Psoas muscle (tissue), 8 donors: ENCODE data around the gene GNAQ. TPM values are rescaled to one million over a fixed set of nuclear protein-coding genes. Genes with fewer than 3 reads are reported as not detected.

Experiments used
- ATAC-seq, 4 donors: fragments of 200-7000 bp; cut with Tn5 transposase; one replicate each; pipeline ENCODE4 v1.9.1; 2020; ENCODE audit warnings: moderate library complexity in 3 of 4, mild to moderate bottlenecking in 2 of 4
- DNase-seq, 2 donors: peaks; one replicate each; pipeline ENCODE4 v3.0.0-alpha.2; 2020
- H3K27ac ChIP-seq: fragments of 200-600 bp; one replicate; pipeline ENCODE4 v1.8.0; 2022
- H3K27me3 ChIP-seq, 3 donors: fragments of 200-600 bp in 1 of 3; one replicate each; pipeline versions ENCODE4 v1.6.1 to v1.8.0; 2013 to 2022; ENCODE audit warnings: low read length in 2 of 3, mild to moderate bottlenecking in 2 of 3, moderate library complexity in 1 of 3; ENCODE audit not compliant: insufficient read depth in 3 of 3
- H3K36me3 ChIP-seq, 2 donors: fragments of 200-600 bp in 1 of 2; one replicate each; pipeline versions ENCODE4 v1.6.1 to v1.8.0; 2013 to 2022; ENCODE audit warnings: low read depth in 1 of 2, mild to moderate bottlenecking in 1 of 2, moderate library complexity in 1 of 2; ENCODE audit not compliant: insufficient read depth in 1 of 2
- H3K4me1 ChIP-seq: fragments of 200-600 bp; one replicate; pipeline ENCODE4 v1.8.0; 2022
- H3K4me3 ChIP-seq: fragments of 200-600 bp; one replicate; pipeline ENCODE4 v1.8.0; 2022; ENCODE audit warnings: mild to moderate bottlenecking
- H3K9me3 ChIP-seq: fragments of 200-600 bp; one replicate; pipeline ENCODE4 v1.8.0; 2022
- CTCF ChIP-seq: fragments of 200-600 bp; IDR thresholded peaks from one replicate; pipeline ENCODE4 v1.8.0; 2022; ENCODE audit warnings: antibody characterized with exemption
- WGBS, 3 donors: extraction: QIAGEN DNeasy Blood & Tissue Kit; methylation state at CpG; one replicate each; pipeline versions ENCODE4 v1.1.6 to v1.1.7; 2013; 5-methylcytosine and 5-hydroxymethylcytosine counted together
- intact Hi-C, 2 donors: fragments of 100-400 bp; cut with DNase I; formaldehyde crosslinking; loops; one replicate each; pipeline versions ENCODE4 v1.11.0 to v1.14.2; 2022
- polyA plus RNA-seq, 3 donors: library from polyadenylated mRNA; stranded (reverse); fragments of 200-250 nt; gene quantifications; one replicate each; pipeline ENCODE4 v1.2.3, GENCODE V29; 2013
- total RNA-seq, 4 donors: library from RNA; stranded (reverse); fragmentation: NEBNext Ultra II Directional in 2 of 4; extraction: Animal tissue kit (Norgen Biotek cat#: 25700) in 2 of 4; gene quantifications; one replicate each; pipeline versions ENCODE4 v1.2.1 to v1.2.4, GENCODE V29; 2021 to 2023
- donor health status: healthy with polysubstance abuse.
- donor health status: DM: no; HTN: no; CAD: no; lungs with moderate emphysema.
- donor health status: Bipolar disorder and iron deficiency.
- donor health status: healthy.
- donor health status: DM: yes; HTN: yes; CAD: no.
- donor health status: DM: no; HTN: no; CAD: no.
- donor health status: DM: no; HTN: no; CAD: no.
- donor health status: DM: yes; HTN: yes; CAD: no.

The GNAQ gene
- total and polyA plus RNA-seq, 7 donors = 8.3 to 26.6 (median 23.8) TPM

- no peak for TF ChIP-seq CTCF
- intact Hi-C loops = loop anchor here in 1 of 2 donors (10.0 kb wide), 1 partner anchor 186 kb away; the partner anchor contains the start of gene GNAQ
- WGBS, 3 donors = 28 to 37% (median 31%) methylated on average over 6 of the region's 6 CpGs
- H3K9me3 ChIP-seq = no peaks in the 10 kb centered on the region
- H3K27ac ChIP-seq = peak overlapping the region; percentile 55
- peaks cover 22% of the 10 kb centered on the region for H3K4me1 ChIP-seq
- no peaks in the 10 kb centered on the region for H3K27me3 ChIP-seq
- DNase-seq = peak; percentile 69 to 77
- H3K4me3 ChIP-seq = no peak overlapping the region
- no peaks in the 10 kb centered on the region for H3K36me3 ChIP-seq
- peak; percentile 91 to 98 (median 97) for ATAC-seq
Observed at GRCh38 chr9:77848897-77849296, 182.7 kb downstream of the GNAQ start.

- Histone ChIP-seq H3K9me3 (no peaks in the 10 kb centered on the region), H3K4me3 (no peak overlapping the region), H3K27me3 (no peaks in the 10 kb centered on the region), H3K27ac (peak overlapping the region; percentile 55), H3K36me3 (no peaks in the 10 kb centered on the region), H3K4me1 (peaks cover 22% of the 10 kb centered on the region)
- no peak for TF ChIP-seq CTCF
- peak in 3 of 4 donors; percentile 30 to 53 (median 39) for ATAC-seq
- WGBS, 3 donors = 65 to 70% (median 66%) methylated on average over 2 of the region's 2 CpGs
- intact Hi-C loops = loop anchor here in 1 of 2 donors (10.0 kb wide), 1 partner anchor 186 kb away; the partner anchor contains the start of gene GNAQ
- DNase-seq = no peak
Observed at GRCh38 chr9:77848404-77848803, 183.2 kb downstream of the GNAQ start.

GRCh38 chr9:77847626-77848025, 184.0 kb downstream of the GNAQ start:
- intact Hi-C loops = loop anchor here in 1 of 2 donors (10.0 kb wide), 1 partner anchor 187 kb away; the partner anchor contains the start of gene GNAQ
- Histone ChIP-seq H3K36me3 (no peaks in the 10 kb centered on the region), H3K9me3 (no peaks in the 10 kb centered on the region), H3K27me3 (no peaks in the 10 kb centered on the region), H3K4me1 (peaks cover 22% of the 10 kb centered on the region), H3K27ac (peak overlapping the region; percentile 55), H3K4me3 (no peak overlapping the region)
- TF ChIP-seq CTCF = no peak
- DNase-seq (no peak), ATAC-seq (no peak)
- 53 to 88% (median 74%) methylated on average over 2 of the region's 2 CpGs for WGBS, 3 donors

- Histone ChIP-seq H3K36me3 (no peaks in the 10 kb centered on the region), H3K9me3 (no peaks in the 10 kb centered on the region), H3K27me3 (no peaks in the 10 kb centered on the region), H3K4me3 (no peak overlapping the region), H3K27ac (peak overlapping the region; percentile 55), H3K4me1 (peaks cover 22% of the 10 kb centered on the region)
- no peak for DNase-seq
- whole genome bisulfite sequencing, 3 donors = 55 to 65% (median 60%) methylated on average over 8 of the region's 8 CpGs
- intact Hi-C loops = loop anchor here in 1 of 2 donors (10.0 kb wide), 1 partner anchor 188 kb away; the partner anchor contains the start of gene GNAQ
- TF ChIP-seq CTCF = no peak
- no peak for ATAC-seq
Observed at GRCh38 chr9:77847059-77847499, 184.5 kb downstream of the GNAQ start.

- no peaks in the 10 kb centered on the region for H3K36me3 ChIP-seq
- peaks cover 29% of the 10 kb centered on the region for H3K4me1 ChIP-seq
- no peak for TF ChIP-seq CTCF
- no peak for DNase-seq
- no peaks in the 10 kb centered on the region for H3K27me3 ChIP-seq
- H3K4me3 ChIP-seq = no peak overlapping the region
- no peak overlapping the region for H3K27ac ChIP-seq
- H3K9me3 ChIP-seq = no peaks in the 10 kb centered on the region
- WGBS, 3 donors = 93 to 97% (median 96%) methylated on average over 4 of the region's 4 CpGs
- intact Hi-C loops = loop anchor here (5.0 to 10.0 kb wide), 2 partner anchors 188 to 190 kb away; partner anchors contain the start of gene GNAQ (in 2 of the 2)
- no peak for ATAC-seq
Observed at GRCh38 chr9:77844415-77844814, 187.2 kb downstream of the GNAQ start.
